SJSA1 (cell line): ENCODE measurements around the gene RNF144A. TPM values are rescaled to one million over a fixed set of nuclear protein-coding genes. Genes with fewer than 3 reads are reported as not detected.

ENCODE experiments used
- DNase-seq, 2 experiments: peaks; one replicate each; pipeline ENCODE4 v3.0.0-alpha.2; 2015 to 2020; ENCODE audit warnings: low spot score in 2 of 2, low read depth in 1 of 2
- H3K27ac ChIP-seq: fragments of 250-450 bp; sonication (Bioruptor Pico); 2 replicates; pipeline ENCODE4 v1.5.1; 2020; ENCODE audit warnings: mild to moderate bottlenecking, moderate library complexity
- H3K27me3 ChIP-seq: fragments of 250-450 bp; sonication (Bioruptor Pico); replicated peaks from 2 replicates; pipeline ENCODE4 v1.5.1; 2020; ENCODE audit warnings: mild to moderate bottlenecking, moderate library complexity
- H3K36me3 ChIP-seq: fragments of 250-450 bp; sonication (Bioruptor Pico); 2 replicates; pipeline ENCODE4 v1.5.1; 2020; ENCODE audit warnings: mild to moderate bottlenecking
- H3K4me1 ChIP-seq: fragments of 250-450 bp; sonication (Bioruptor Pico); replicated peaks from 2 replicates; pipeline ENCODE4 v1.6.1; 2021; ENCODE audit warnings: mild to moderate bottlenecking
- H3K4me3 ChIP-seq: fragments of 250-450 bp; sonication (Bioruptor Pico); 2 replicates; pipeline ENCODE4 v1.5.1; 2020; ENCODE audit warnings: mild to moderate bottlenecking
- H3K9me3 ChIP-seq: fragments of 250-450 bp; sonication (Bioruptor Pico); replicated peaks from 2 replicates; pipeline ENCODE4 v1.5.1; 2020; ENCODE audit warnings: mild to moderate bottlenecking
- total RNA-seq: library from RNA; depleted of rRNA; stranded (reverse); fragments of >200 nt; shearing (Covaris generic); gene quantifications from 2 replicates; pipeline ENCODE4 v1.2.3, GENCODE V29; 2014

RNF144A gene
- total RNA-seq, 1 experiment from 2014 or later = 5.3 TPM

DNA sequence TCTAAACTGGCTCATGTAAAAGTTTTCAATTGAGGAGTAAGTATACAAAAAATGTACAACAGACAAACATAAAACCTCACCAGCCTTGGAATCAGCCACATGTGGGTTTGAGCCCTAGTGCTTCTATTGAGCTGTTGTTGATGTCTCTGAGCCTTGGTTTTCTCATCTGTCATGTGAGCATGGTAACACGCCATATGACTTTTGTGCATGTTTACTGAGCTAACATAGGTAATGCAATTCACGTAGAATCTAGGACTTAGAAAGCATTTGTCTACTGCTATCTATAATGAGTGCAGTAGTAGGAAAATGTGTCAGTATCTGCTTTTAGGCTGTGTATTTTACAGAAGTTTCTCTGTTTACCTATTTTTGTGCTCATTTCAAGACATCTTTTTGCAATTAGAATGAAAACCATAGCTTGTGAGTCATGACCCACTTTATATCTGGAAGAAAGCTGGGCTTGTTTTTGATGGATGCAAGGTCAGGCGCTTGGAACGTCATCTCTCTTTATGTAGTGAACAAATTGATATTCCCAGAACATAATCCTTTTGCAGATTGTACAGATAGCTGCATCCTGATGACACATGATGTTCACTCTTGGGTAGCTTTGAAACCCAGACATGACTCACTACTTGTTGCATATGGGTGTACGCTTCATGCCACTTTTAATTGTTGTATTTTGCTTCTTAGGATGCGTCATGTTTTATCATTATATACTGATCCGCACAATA is 94.3 kb downstream of the RNF144A start:
- Histone ChIP-seq H3K27ac (peak overlapping the region; percentile 44), H3K4me1 (peaks cover 54% of the 10 kb centered on the region)
- peak in 1 of 2 experiments; percentile 72 for DNase-seq

DNA sequence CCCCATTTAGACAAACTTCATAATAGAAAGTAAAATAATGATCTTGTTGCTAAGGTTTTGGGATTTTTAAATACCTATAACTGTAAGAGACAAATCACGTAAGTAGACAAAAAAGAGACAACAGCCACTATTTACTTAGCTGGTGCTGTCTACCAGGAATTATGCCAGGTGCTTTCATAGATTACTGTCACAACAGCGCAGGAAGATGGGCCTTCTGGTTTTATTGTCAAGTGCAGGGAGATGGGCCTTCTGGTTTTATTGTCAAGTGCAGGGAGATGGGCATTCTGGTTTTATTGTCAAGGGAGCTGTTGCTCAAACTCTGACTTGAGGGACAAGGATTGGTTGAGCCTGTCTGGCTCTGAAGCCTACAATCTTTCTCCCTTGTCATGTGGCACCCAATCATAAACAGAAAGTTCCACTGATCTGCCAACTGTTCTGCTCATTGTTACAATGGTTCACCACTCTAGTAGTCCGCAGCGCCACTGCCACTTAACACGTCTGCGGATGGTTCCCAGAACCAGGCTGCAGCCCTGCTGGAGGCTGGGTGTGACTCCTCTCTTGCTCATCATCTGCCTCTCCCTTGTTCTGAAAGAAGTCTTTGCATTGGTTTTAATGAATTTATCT is 95.0 kb downstream of the RNF144A start:
- H3K27ac ChIP-seq = peak overlapping the region; percentile 27
- no peaks in the 10 kb centered on the region for H3K27me3 ChIP-seq
- no peak overlapping the region for H3K4me3 ChIP-seq

More for the DNA sequence above, 94.3 kb downstream of the RNF144A start:
- H3K4me3 ChIP-seq = no peak overlapping the region
- no peaks in the 10 kb centered on the region for H3K36me3 ChIP-seq
- H3K27me3 ChIP-seq = no peaks in the 10 kb centered on the region
- H3K9me3 ChIP-seq = no peaks in the 10 kb centered on the region

DNA sequence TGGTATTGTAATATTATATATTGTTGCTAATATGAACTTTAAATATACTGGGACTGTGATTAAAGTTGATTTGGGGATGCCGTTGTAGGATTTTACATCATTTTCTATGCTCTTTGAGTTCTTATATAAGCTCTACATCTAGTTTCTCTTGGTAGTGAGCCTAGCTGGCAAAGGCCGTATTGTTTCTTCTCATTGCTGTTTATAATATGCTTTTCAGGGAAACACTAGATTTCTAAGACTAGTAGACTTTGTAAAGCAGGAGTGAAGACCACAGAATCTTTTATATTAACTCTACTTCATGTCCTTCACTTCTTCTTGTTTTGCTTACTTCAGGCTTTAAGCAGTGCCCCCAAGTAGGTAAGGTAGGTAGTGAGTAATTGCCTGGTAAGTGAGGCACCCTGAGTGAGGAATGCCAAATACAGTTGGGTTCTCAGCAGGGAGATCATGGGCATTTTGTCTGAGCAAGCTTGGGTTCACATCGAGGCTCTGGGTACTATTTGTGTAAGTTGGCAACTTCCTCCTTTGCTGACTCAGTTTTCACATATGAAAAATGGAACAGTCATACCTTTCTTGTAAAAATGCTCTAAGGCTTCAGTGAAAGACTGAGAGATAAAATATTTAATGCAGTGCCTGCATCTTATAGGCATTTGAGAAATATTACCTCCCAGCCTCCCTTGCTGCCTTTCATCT is 96.4 kb downstream of the RNF144A start:
- H3K27me3 ChIP-seq = no peaks in the 10 kb centered on the region
- H3K27ac ChIP-seq = no peak overlapping the region
- H3K4me1 ChIP-seq = peaks cover 40% of the 10 kb centered on the region
- H3K4me3 ChIP-seq = no peak overlapping the region
- H3K9me3 ChIP-seq = no peaks in the 10 kb centered on the region
- no peak for DNase-seq
- H3K36me3 ChIP-seq = no peaks in the 10 kb centered on the region

More for the DNA sequence above, 95.0 kb downstream of the RNF144A start:
- DNase-seq = peak; percentile 32 to 64
- Histone ChIP-seq H3K4me1 (peaks cover 54% of the 10 kb centered on the region), H3K9me3 (no peaks in the 10 kb centered on the region), H3K36me3 (no peaks in the 10 kb centered on the region)

DNA sequence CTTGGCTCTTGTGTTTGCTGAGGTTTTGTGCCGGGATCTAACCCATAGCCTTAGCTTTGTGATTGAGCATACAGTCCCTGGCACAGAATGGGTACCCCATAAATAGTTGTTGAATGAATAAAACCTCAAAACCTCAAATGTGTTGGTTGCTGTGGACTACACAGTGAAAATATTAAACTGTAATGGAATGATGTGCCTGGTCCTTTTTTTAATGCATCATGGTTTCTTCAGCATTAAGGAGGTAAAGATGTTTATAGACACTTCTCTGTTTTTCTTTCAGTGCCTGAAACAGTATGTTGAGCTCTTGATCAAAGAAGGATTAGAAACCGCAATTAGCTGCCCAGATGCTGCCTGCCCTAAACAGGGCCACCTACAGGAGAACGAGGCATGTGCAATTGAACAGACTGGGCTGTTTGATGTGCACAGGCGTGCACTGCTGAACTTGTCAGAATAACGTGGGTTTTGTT is 97.0 kb downstream of the RNF144A start:
- no peak for DNase-seq
- H3K4me1 ChIP-seq = peaks cover 37% of the 10 kb centered on the region
- no peak overlapping the region for H3K27ac ChIP-seq
- H3K4me3 ChIP-seq = no peak overlapping the region
- H3K9me3 ChIP-seq = no peaks in the 10 kb centered on the region
- no peaks in the 10 kb centered on the region for H3K36me3 ChIP-seq
- H3K27me3 ChIP-seq = no peaks in the 10 kb centered on the region

DNA sequence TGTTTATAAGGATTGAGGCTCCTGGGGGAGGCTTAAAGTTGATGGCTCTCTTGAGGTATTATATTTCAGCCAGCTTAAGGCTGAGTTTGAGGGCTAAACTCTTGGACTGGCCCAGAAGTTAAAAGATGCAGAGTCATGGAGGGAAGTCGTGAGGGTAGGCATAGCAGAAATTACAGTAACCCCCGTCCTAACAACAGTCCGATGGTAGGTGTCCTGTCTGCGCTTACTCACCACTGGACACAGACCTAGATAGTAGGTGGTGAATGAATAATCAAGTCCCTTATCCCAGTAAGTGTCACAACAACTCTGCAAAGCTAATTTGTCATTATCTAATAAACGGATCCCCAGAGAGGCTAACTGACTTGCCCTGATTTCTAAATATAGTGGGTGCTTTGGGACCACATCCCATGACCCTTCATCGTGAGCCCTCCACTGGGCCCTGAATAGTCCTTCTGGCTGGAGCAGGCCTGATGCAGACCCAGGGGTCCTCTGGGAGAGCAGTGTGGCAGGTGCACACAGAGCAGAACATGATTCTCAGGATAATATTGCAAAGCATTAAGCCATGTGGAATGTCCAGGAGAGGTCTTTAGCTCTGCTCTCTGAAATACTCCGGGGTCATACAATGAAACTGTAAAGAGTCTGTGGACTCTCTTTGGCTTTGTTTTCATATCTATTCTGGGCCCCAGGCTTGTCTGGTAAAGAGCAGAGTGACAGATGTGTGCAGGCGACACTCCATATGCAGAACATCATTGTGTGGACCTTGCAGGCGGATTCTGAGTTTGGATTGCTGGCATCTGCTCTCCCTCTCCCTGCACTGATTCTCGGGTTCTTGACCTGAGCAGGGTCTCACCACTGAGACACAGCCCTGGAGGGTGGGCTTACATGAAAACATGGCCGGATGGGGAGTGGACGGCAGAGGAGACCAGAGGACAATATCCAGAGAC is 98.1 kb downstream of the RNF144A start:
- DNase-seq = no peak
- H3K27ac ChIP-seq = no peak overlapping the region
- H3K36me3 ChIP-seq = no peaks in the 10 kb centered on the region
- H3K4me1 ChIP-seq = peaks cover 29% of the 10 kb centered on the region
- H3K27me3 ChIP-seq = no peaks in the 10 kb centered on the region
- no peaks in the 10 kb centered on the region for H3K9me3 ChIP-seq
- no peak overlapping the region for H3K4me3 ChIP-seq

DNA sequence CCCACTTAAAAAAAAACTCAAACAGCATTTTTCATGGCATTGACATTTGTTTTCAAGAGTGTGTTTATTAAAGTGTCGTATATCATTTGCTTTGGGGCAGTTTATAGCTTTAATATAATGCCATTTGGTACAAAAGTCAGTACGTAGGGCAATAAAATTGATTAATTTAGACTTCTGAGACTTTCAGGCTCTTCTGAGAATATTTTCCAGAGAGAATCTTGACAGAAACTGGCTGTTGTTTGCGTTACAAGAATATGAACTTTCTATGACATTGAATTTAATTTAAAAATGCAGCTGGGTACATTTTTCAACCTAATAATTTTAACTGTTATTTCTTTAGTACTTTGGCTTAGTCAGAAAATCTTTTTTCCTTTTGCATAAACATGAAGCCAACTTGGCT is 98.9 kb downstream of the RNF144A start:
- Histone ChIP-seq H3K27ac (no peak overlapping the region), H3K4me1 (peaks cover 20% of the 10 kb centered on the region), H3K27me3 (no peaks in the 10 kb centered on the region), H3K9me3 (no peaks in the 10 kb centered on the region), H3K4me3 (no peak overlapping the region), H3K36me3 (no peaks in the 10 kb centered on the region)
- DNase-seq = no peak

DNA sequence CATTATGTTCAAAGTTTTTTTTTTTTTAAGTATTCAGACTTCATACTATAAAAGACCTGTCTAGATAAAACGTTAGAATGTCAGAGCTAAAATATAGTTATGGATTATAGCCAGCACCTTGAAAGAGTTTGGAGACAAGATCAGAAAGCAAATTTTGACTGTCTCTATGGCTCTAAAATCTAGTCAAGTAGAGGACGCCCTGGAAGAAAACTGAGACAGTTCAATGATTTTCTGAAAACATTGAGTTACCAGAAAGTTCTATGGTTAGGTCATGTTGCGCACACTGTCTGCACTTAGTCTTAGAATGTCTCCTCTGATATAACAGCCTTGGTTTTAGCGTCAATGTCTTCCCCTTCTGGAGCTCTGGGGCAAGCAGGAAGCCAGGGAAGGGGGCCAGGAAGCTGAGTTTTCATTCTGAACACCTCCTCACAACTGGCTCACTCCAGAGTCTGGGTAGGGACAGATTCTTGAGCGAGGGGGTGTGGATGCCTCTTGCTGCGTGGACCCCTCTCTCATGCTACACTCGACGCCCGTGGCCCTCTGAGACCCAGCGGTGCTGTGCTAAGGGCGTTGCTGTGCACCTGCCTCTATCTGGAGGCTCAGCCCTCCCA is 99.5 kb downstream of the RNF144A start:
- DNase-seq = no peak
- Histone ChIP-seq H3K4me1 (peaks cover 15% of the 10 kb centered on the region), H3K4me3 (no peak overlapping the region), H3K9me3 (no peaks in the 10 kb centered on the region), H3K36me3 (no peaks in the 10 kb centered on the region), H3K27me3 (no peaks in the 10 kb centered on the region), H3K27ac (no peak overlapping the region)

DNA sequence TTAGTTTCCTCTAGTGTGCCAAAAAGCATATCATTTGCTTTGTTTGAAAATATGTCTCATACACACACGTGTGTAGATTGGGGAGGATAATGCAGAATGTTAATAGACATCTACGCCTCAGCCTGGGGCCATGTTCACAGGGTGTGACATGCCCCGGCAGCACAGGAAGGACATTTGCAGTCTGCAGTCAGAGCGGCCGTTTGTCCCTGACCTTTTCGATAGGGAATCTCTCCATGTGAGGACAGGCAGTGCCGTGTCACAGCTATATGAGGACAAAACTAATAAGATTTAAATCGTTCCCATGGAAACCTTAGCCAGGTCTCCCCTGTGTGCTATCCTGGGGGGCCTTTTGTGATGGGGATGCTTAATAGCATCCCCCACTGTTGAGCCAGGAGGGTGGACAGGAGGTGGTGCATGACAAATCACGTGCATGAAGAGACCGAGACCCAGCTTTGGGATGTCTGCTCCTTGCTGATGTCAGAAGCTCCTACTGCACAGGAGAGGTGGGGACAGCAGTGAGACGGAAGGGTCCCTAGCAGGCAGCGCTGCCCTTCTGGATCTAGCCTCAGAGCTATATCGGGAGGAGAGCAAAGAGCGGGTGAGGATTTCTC is 100.6 kb downstream of the RNF144A start:
- Histone ChIP-seq H3K27ac (no peak overlapping the region), H3K4me1 (peaks cover 4% of the 10 kb centered on the region; the same call in 1 of the 2 replicates), H3K36me3 (no peaks in the 10 kb centered on the region), H3K27me3 (no peaks in the 10 kb centered on the region), H3K9me3 (no peaks in the 10 kb centered on the region), H3K4me3 (no peak overlapping the region)
- DNase-seq = no peak

DNA sequence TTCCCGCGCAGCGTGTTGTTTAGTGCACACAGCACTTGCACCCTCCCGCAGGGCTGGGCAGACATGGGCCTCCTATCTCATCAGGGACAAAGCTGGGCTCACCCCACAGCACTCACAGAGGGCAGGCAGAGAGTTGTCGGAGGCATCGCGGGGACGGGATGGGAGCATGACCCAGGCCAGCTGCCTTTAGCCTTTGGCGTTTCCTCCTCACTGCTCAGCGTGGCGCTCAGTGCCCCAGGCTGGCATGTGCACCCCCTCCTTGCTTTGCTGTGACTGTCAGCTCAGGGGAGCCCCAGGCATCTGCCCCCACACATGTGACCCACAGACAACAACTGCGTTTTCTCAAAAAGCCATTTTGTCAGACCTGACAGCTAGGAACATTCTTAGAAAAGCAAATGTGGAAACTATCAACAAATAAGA is 101.1 kb downstream of the RNF144A start:
- 0 out of 2 replicates have a peak, but pooled peaks cover 3% of the 10 kb centered on the region for H3K4me1 ChIP-seq
- no peak overlapping the region for H3K4me3 ChIP-seq

DNA sequence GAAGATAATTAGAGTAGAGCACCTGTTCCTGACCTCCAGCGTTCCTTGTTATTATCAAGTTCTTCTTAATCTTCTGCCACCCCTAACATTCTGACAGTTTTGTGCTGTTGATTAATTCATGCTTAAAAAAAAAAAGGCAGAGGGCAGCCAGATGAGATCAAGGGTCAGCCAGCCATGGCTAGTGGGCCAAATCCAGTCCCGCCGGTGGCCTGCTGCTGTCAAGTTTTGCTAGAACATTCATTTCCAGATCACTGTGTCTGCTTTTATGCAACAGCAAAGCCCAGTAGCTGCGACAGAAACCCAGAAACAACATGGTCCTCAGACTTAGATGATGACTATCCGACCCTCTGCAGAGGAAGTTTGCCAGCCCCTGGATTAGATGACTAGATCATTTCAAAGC is 101.6 kb downstream of the RNF144A start:
- 0 out of 2 replicates have a peak, but pooled peaks cover 3% of the 10 kb centered on the region for H3K4me1 ChIP-seq
- H3K36me3 ChIP-seq = no peaks in the 10 kb centered on the region
- no peak overlapping the region for H3K27ac ChIP-seq
- H3K9me3 ChIP-seq = no peaks in the 10 kb centered on the region
- no peak for DNase-seq
- H3K27me3 ChIP-seq = no peaks in the 10 kb centered on the region
- no peak overlapping the region for H3K4me3 ChIP-seq

More for the DNA sequence above, 101.1 kb downstream of the RNF144A start:
- Histone ChIP-seq H3K27ac (no peak overlapping the region), H3K36me3 (no peaks in the 10 kb centered on the region), H3K27me3 (no peaks in the 10 kb centered on the region), H3K9me3 (no peaks in the 10 kb centered on the region)
- no peak for DNase-seq

DNA sequence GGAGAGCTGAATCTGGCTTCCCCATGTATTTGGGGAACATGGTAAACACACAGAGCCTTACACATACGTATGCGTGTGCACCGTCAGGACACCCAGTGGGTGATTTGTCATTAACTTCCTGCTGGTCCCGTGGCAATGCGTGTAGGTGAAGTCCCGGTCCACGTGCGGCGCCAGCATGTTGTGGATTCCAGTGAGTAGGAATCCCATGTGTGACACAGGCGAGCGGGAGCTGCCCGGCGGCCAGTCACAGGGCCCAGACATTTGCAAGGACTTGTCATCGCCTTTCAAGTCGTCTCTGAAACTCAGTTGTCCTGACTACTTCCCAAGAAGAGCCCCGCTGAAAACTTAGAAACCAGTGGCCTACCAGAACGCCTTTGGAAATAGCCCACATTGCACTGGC is 102.0 kb downstream of the RNF144A start:
- Histone ChIP-seq H3K27me3 (no peaks in the 10 kb centered on the region), H3K4me1 (0 out of 2 replicates have a peak, but pooled peaks cover 2% of the 10 kb centered on the region), H3K9me3 (no peaks in the 10 kb centered on the region), H3K4me3 (no peak overlapping the region), H3K36me3 (no peaks in the 10 kb centered on the region), H3K27ac (no peak overlapping the region)
- no peak for DNase-seq

DNA sequence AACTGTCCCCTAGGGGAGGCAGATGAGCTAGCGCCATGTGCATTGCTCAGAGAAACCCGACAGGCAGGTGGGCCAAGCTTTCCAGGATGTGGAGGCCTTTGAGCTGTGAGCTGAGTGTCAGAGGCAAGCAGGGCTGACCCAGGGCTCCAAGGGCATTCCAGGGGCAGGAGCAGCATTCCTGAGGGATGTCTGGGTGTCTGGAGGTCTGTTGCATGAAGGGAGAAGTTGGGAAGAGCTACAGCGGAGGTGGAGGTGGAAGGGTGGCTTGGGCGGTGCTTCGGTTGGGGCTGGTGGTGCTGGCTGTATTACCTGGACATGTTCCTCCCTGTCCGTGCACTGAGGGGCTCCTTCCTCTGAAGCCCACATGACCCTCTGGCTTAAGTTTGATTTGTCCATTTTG is 102.8 kb downstream of the RNF144A start:
- DNase-seq = no peak
- no peaks in the 10 kb centered on the region for H3K4me1 ChIP-seq
- H3K4me3 ChIP-seq = no peak overlapping the region
- no peaks in the 10 kb centered on the region for H3K36me3 ChIP-seq
- no peaks in the 10 kb centered on the region for H3K27me3 ChIP-seq
- no peak overlapping the region for H3K27ac ChIP-seq
- no peaks in the 10 kb centered on the region for H3K9me3 ChIP-seq
